T-cell (primary cell): ENCODE data around the gene RRP36. TPM values are rescaled to one million over a fixed set of nuclear protein-coding genes. Genes with fewer than 3 reads are reported as not detected.

ENCODE experiments used
- ATAC-seq, 4 experiments: fragments of 200-7000 bp in 3 of 4; fragments of 150-1000 bp in 1 of 4; cut with Tn5 transposase; replicated peaks in 1 of 4; 1 replicate in 3 of 4; 2 replicates in 1 of 4; pipeline ENCODE4 v1.10.0; 2021; ENCODE audit warnings: moderate library complexity in 3 of 4, mild to moderate bottlenecking in 2 of 4, moderate number of reproducible peaks in 1 of 4
- CTCF ChIA-PET, 2 donors: fragments of 300-600 bp; sonication (Branson Sonifier 250); formaldehyde crosslinking; loops; one replicate each; lab custom pipeline; 2022; ENCODE audit warnings: antibody characterized with exemption in 2 of 2; lab: Charles Lee
- POLR2A ChIA-PET, 2 donors: fragments of 300-600 bp; sonication (Branson Sonifier 250); formaldehyde crosslinking; loops; one replicate each; lab custom pipeline; 2022; ENCODE audit warnings: antibody characterized with exemption in 2 of 2; lab: Charles Lee
- DNase-seq, 35 experiments: peaks; one replicate each; pipeline versions ENCODE4 v3.0.0 to v3.0.0-alpha.2; 2013 to 2023
- H3K27ac ChIP-seq: one replicate; pipeline ENCODE4 v1.5.1; 2013; ENCODE audit warnings: low read length
- H3K27me3 ChIP-seq, 2 experiments: replicated peaks in 1 of 2; 1 replicate in 1 of 2; 2 replicates in 1 of 2; pipeline versions ENCODE4 v1.6.1 to v1.7.0; 2013; ENCODE audit warnings: low read length in 1 of 2, mixed read lengths in 1 of 2; ENCODE audit not compliant: control insufficient read depth in 2 of 2, insufficient read depth in 2 of 2; ENCODE audit errors: extremely low read depth in 1 of 2
- H3K36me3 ChIP-seq, 2 donors: 1 replicate in 1 of 2; 2 replicates in 1 of 2; pipeline versions ENCODE4 v1.6.1 to v1.7.0; 2013; ENCODE audit warnings: low read length in 1 of 2; ENCODE audit not compliant: control insufficient read depth in 2 of 2, insufficient read depth in 1 of 2; ENCODE audit errors: extremely low read depth in 1 of 2
- H3K4me1 ChIP-seq, 2 experiments: 1 replicate in 1 of 2; 2 replicates in 1 of 2; pipeline versions ENCODE4 v1.6.1 to v1.7.0; 2013; ENCODE audit warnings: low read length in 2 of 2, mixed read lengths in 1 of 2; ENCODE audit not compliant: insufficient read depth in 2 of 2, control insufficient read depth in 1 of 2; ENCODE audit errors: extremely low read depth in 1 of 2
- H3K4me3 ChIP-seq, 2 donors: 1 replicate in 1 of 2; 2 replicates in 1 of 2; pipeline versions ENCODE4 v1.5.1 to v1.7.0; 2013; ENCODE audit warnings: mild to moderate bottlenecking in 2 of 2, low read length in 1 of 2, moderate library complexity in 1 of 2; ENCODE audit not compliant: control insufficient read depth in 1 of 2; ENCODE audit errors: extremely low read depth in 1 of 2
- H3K9me3 ChIP-seq: 2 replicates; pipeline ENCODE4 v1.7.0; 2013
- H3K27ac Mint-ChIP-seq, 2 donors: one replicate each; pipeline ENCODE4 v1.8.0; 2020 to 2021; ENCODE audit warnings: mild to moderate bottlenecking in 2 of 2, mixed read lengths in 2 of 2
- H3K27me3 Mint-ChIP-seq, 2 donors: one replicate each; pipeline ENCODE4 v1.8.0; 2021 to 2022; ENCODE audit warnings: mixed read lengths in 2 of 2
- H3K36me3 Mint-ChIP-seq: one replicate; pipeline ENCODE4 v1.8.0; 2021; ENCODE audit warnings: mixed read lengths
- H3K4me1 Mint-ChIP-seq, 3 donors: one replicate each; pipeline ENCODE4 v1.8.0; 2020 to 2022; ENCODE audit warnings: mixed read lengths in 3 of 3, mild to moderate bottlenecking in 1 of 3
- H3K4me3 Mint-ChIP-seq, 3 donors: one replicate each; pipeline ENCODE4 v1.8.0; 2020 to 2022; ENCODE audit warnings: mild to moderate bottlenecking in 3 of 3, mixed read lengths in 3 of 3, moderate library complexity in 3 of 3
- H3K9me3 Mint-ChIP-seq, 3 donors: one replicate each; pipeline ENCODE4 v1.8.0; 2020 to 2022; ENCODE audit warnings: mixed read lengths in 3 of 3
- WGBS: methylation state at CpG from one replicate; pipeline ENCODE4 v1.1.5; 2013; ENCODE audit warnings: missing lambda C conversion rate; ENCODE audit not compliant: insufficient coverage; 5-methylcytosine and 5-hydroxymethylcytosine counted together
- total RNA-seq, 35 experiments: library from RNA in 6 of 35; stranded (reverse) in 6 of 35; fragments of 120-200 nt in 1 of 35; gene quantifications; one replicate each; pipeline versions ENCODE4 v1.2.1 to v1.2.4 and lab custom pipeline; 2013 to 2026

The RRP36 gene
- total RNA-seq, 5 donors from 2014 or later (not counting 1 experiment from before 2014, with no cell fraction given) = 27.3 to 51.2 (median 47.3) TPM

GRCh38 chr6:43012364-43012763, 9.1 kb upstream of the RRP36 start:
- DNase-seq (no peak), ATAC-seq (no peak)
- H3K36me3 ChIP-seq = peaks cover 10 to 51% of the 10 kb centered on the region in 2 donors
- Mint-ChIP-seq H3K27me3 (no peaks in the 10 kb centered on the region), H3K4me1 (peaks cover 51 to 61% (median 58%) of the 10 kb centered on the region in 3 donors), H3K36me3 (peaks cover 17% of the 10 kb centered on the region), H3K27ac (peak overlapping the region; percentile 91), H3K9me3 (no peaks in the 10 kb centered on the region), H3K4me3 (peak overlapping the region; percentile 93 to 95 (median 94))
- H3K27ac ChIP-seq = no peak overlapping the region
- no peak overlapping the region for H3K4me3 ChIP-seq
- H3K4me1 ChIP-seq = peaks cover 14 to 46% of the 10 kb centered on the region in 2 experiments
- POLR2A ChIA-PET = no interaction called here
- H3K9me3 ChIP-seq = no peaks in the 10 kb centered on the region
- CTCF ChIA-PET = interaction anchor here in 1 of 2 donors (1.1 to 2.9 kb wide), 2 partner anchors 34 to 83 kb away, joined by 5 to 22 read pairs; partner anchors contain the start of genes CNPY3 and PEX6
- 90% methylated on average over 6 of the region's 6 CpGs for WGBS
- no peaks in the 10 kb centered on the region for H3K27me3 ChIP-seq

DNA sequence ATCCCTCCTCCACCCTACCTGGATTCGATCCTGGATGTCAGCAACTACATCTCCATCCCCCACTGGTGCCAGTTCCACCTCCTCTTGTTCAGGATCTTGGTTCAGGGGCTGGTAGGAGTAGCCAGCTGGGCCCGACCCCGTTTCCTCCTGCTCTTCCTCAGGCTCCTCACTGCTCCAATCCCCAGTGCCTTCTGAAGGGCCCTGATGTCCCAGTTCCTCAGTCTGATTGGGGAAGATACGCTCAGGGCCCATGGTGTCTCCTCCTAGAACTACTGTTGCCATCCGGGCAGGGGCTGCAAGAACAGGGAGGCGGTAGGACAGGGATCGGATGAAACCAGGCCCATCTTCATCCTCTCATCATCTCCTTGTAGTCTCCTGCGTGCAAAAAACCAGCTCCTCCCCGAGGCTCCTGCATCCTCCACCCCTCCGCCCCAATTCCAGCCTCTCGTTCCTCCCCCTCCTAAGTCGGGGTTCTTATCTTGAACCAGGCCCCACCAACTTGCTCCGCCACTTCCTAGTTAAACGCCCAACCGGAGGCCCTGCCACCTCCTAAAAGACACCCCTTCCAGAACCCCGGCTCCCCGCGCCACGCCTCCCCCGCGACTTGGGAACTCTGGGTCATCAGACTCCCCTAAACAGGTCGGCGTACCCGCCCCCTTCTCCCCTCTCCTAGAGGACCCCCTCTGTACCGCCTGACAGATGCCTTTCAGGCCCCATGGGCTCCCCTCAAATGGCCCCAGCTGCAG, 8.2 kb upstream of the RRP36 start:
- ATAC-seq = peak in 1 of 4 experiments; percentile 25
- H3K27ac ChIP-seq = peak overlapping the region; percentile 40
- WGBS = 3% methylated on average over 19 of the region's 25 CpGs
- no peaks in the 10 kb centered on the region for H3K9me3 ChIP-seq
- ChIA-PET POLR2A (interaction anchor here (0.6 to 1.6 kb wide), 9 partner anchors 8 to 267 kb away, joined by 4 to 15 read pairs (median 6); partner anchors contain the start of genes CNPY3 (in 1 of the 2), CUL7 (in 1 of the 2), KLC4 (in 1 of the 2) and MRPL2 (in 1 of the 2)), CTCF (interaction anchor here (0.6 to 2.9 kb wide), 8 partner anchors 29 to 151 kb away, joined by 3 to 22 read pairs (median 5); partner anchors contain the start of genes CNPY3 (in 1 of the 2), KLC4 (in 1 of the 2), MRPL2 (in 1 of the 2) and PEX6 (in 1 of the 2))
- peaks cover 11 to 51% of the 10 kb centered on the region in 2 donors for H3K36me3 ChIP-seq
- Mint-ChIP-seq H3K27ac (peak overlapping the region; percentile 91), H3K4me3 (peak overlapping the region; percentile 93 to 95 (median 94)), H3K27me3 (no peaks in the 10 kb centered on the region), H3K36me3 (peaks cover 22% of the 10 kb centered on the region), H3K4me1 (peaks cover 58 to 69% (median 62%) of the 10 kb centered on the region in 3 donors), H3K9me3 (no peaks in the 10 kb centered on the region)
- peaks cover 14 to 46% of the 10 kb centered on the region in 2 experiments for H3K4me1 ChIP-seq
- peak overlapping the region; percentile 48 to 68 for H3K4me3 ChIP-seq
- no peaks in the 10 kb centered on the region for H3K27me3 ChIP-seq
- peak in 1 of 35 experiments; percentile 3 for DNase-seq

DNA sequence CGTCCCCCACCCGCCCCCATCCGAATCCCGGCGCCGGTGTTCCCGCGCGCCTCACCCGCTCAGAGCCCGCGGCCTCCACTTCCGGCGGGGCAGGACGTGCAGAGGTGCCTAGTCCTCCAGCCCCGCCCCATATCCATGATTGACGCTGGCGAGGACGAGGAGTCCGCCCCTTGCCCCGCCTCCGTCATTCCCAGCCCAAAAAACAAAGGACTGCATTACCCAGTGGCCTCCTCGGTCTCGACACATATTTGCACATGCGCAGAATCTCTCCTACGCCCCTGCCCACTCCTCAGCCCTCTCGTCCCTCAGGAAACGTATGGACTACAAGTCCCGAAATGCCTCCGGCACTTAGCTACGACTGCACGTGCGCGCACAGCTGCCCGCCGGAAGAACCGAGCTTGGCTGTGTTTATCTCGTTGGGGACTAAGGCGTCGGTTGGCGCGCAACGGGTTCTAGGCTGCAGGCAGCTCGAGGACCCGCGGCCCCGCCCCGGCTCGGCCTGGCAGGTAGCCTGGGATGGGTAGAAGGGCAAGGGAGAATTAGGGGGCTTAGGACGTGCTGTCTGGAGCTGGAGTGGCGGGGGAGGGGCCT, 7.5 kb upstream of the RRP36 start, which contains the start of the genes KLHDC3 and MEA1:
Gene KLHDC3 (plus strand): TSS at position 407 of the 591 bp plus-strand sequence. CDS start 2,944 bp downstream, outside the sequence.
Gene MEA1 (minus strand): TSS at position 104 of the 591 bp plus-strand sequence. CDS start 133 bp downstream, outside the sequence.
- under 1% methylated on average over 51 of the region's 51 CpGs for WGBS
- peaks cover 14 to 51% of the 10 kb centered on the region in 2 donors for H3K36me3 ChIP-seq

DNA sequence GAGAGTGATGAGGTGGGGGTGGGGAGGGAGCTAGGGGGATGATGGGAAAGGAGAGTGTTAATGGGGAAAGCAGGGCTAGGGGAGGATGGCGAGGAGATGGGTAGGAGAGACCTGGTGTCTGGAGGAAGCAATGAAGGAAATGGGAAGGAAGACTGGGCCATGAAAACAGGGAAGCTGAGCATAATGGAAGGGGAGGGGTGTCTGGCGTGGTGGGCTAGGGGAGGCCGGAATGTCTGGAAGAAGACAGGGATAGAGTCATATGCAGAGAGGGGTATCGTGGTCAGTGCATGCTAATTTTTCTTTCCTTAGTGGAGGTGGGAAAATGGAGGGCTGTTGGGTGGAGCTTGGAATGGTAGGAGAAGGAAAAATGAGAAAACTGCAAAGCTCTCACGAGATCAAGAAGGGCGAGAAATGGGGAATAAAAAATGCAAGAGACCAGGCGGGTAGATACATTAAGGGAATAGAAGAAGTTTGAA, 7.0 kb upstream of the RRP36 start:
- ATAC-seq = no peak
- Histone ChIP-seq H3K4me3 (peak overlapping the region; percentile 68), H3K27ac (no peak overlapping the region), H3K36me3 (peaks cover 15 to 49% of the 10 kb centered on the region in 2 donors), H3K9me3 (no peaks in the 10 kb centered on the region), H3K4me1 (peaks cover 14 to 46% of the 10 kb centered on the region in 2 experiments), H3K27me3 (no peaks in the 10 kb centered on the region)
- Mint-ChIP-seq H3K4me3 (peak overlapping the region; percentile 93 to 95 (median 94)), H3K36me3 (peaks cover 27% of the 10 kb centered on the region), H3K9me3 (no peaks in the 10 kb centered on the region), H3K4me1 (peaks cover 58 to 69% (median 62%) of the 10 kb centered on the region in 3 donors), H3K27ac (peak overlapping the region; percentile 91), H3K27me3 (no peaks in the 10 kb centered on the region)
- no peak for DNase-seq
- ChIA-PET CTCF (interaction anchor here (0.6 to 2.9 kb wide), 14 partner anchors 9 to 1285 kb away, joined by 3 to 22 read pairs (median 5); partner anchors contain the start of genes CNPY3 (in 1 of the 2), CUL7 (in 1 of the 2), KLC4 (in 1 of the 2) and MRPL2 (in 1 of the 2)), POLR2A (interaction anchor here (0.6 to 1.6 kb wide), 12 partner anchors 10 to 269 kb away, joined by 3 to 15 read pairs (median 6); partner anchors contain the start of genes CNPY3 (in 2 of the 2), CUL7 (in 2 of the 2), PEX6 (in 2 of the 2) and BICRAL (in 1 of the 2))
- 3% methylated on average over 6 of the region's 7 CpGs for WGBS

More for the DNA sequence above, 7.5 kb upstream of the RRP36 start, which contains the start of the genes KLHDC3 and MEA1:
- DNase-seq (peak; percentile 95 to 99 (median 98)), ATAC-seq (peak; percentile 89 to 95 (median 93))
- H3K36me3 Mint-ChIP-seq = peaks cover 25% of the 10 kb centered on the region
- no peaks in the 10 kb centered on the region for H3K9me3 Mint-ChIP-seq
- peak within 1 kb of the TSS; percentile 91 for H3K27ac Mint-ChIP-seq
- peaks cover 58 to 69% (median 62%) of the 10 kb centered on the region in 3 donors for H3K4me1 Mint-ChIP-seq
- Histone ChIP-seq H3K9me3 (no peaks in the 10 kb centered on the region), H3K27me3 (no peaks in the 10 kb centered on the region), H3K4me1 (peaks cover 14 to 46% of the 10 kb centered on the region in 2 experiments), H3K4me3 (peak within 1 kb of the TSS; percentile 68), H3K27ac (peak within 1 kb of the TSS; percentile 40)
- ChIA-PET CTCF (interaction anchor here (0.6 to 2.9 kb wide), 12 partner anchors 10 to 1284 kb away, joined by 3 to 22 read pairs (median 6); partner anchors contain the start of genes CNPY3 (in 1 of the 2), CUL7 (in 1 of the 2), KLC4 (in 1 of the 2) and MRPL2 (in 1 of the 2)), POLR2A (interaction anchor here (0.6 to 1.6 kb wide), 14 partner anchors 9 to 268 kb away, joined by 3 to 15 read pairs (median 6); partner anchors contain the start of genes CNPY3 (in 2 of the 2), CUL7 (in 2 of the 2), PEX6 (in 2 of the 2) and BICRAL (in 1 of the 2))
- peak within 1 kb of the TSS; percentile 93 to 95 (median 94) for H3K4me3 Mint-ChIP-seq
- H3K27me3 Mint-ChIP-seq = no peaks in the 10 kb centered on the region

DNA sequence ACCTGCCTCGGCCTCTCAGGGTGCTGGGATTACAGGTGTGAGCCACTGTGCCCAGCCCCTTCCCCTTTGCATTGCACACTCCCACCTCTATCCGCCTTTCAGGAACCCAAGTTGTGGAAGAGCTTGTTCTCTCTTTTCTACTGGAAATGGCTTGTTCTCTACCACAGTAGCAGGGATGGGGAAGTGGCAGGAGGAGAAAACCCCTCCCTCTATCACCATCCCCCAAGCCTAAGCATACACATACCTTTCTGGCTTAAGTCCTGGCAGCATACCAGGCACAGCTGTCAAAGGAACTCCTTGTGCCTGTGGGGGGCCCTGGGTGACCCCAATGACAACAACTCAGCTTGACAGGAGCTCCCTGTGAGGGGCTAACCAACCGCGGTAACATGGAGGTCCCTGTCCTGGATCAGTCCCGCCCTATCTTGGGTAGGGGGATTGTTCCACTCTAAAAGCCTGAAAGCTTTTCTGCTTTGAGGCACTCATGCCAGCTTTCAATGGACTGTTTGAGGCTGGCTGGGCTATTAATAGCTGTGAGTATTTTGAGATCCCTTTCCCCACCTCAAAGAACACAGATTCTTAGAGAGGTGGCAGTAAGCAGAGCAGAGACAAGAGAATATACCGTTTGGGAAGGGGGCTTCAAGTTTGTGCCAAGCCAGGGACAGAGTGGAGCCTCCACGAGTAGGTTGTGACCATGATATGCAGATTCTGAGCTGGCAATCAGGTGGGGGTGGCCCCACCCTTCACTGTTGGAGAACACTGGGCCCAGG, 5.1 kb upstream of the RRP36 start:
- no peaks in the 10 kb centered on the region for H3K27me3 ChIP-seq
- CTCF ChIA-PET = interaction anchor here (0.7 to 1.1 kb wide), 2 partner anchors 32 to 104 kb away, joined by 3 read pairs; partner anchors contain the start of gene PPP2R5D (in 1 of the 2)
- no peaks in the 10 kb centered on the region for H3K9me3 ChIP-seq
- no peaks in the 10 kb centered on the region for H3K9me3 Mint-ChIP-seq
- ATAC-seq (no peak), DNase-seq (no peak)
- H3K27ac Mint-ChIP-seq = peak overlapping the region; percentile 19 to 28
- H3K27ac ChIP-seq = no peak overlapping the region
- H3K4me1 ChIP-seq = peaks cover 17 to 55% of the 10 kb centered on the region in 2 experiments
- H3K36me3 Mint-ChIP-seq = peaks cover 19% of the 10 kb centered on the region
- peak overlapping the region; percentile 28 to 61 (median 46) for H3K4me3 Mint-ChIP-seq
- H3K36me3 ChIP-seq = peaks cover 15 to 36% of the 10 kb centered on the region in 2 donors
- H3K4me3 ChIP-seq = no peak overlapping the region
- H3K27me3 Mint-ChIP-seq = no peaks in the 10 kb centered on the region
- POLR2A ChIA-PET = interaction anchor here in 1 of 2 donors (1.0 kb wide), 1 partner anchor 452 kb away, joined by 3 read pairs; the partner anchor contains the start of gene UBR2
- 66% methylated on average over 2 of the region's 7 CpGs for WGBS
- peaks cover 56 to 70% (median 66%) of the 10 kb centered on the region in 3 donors for H3K4me1 Mint-ChIP-seq
